ENCODE measurements around the gene DNAH5. TPM values are rescaled to one million over a fixed set of nuclear protein-coding genes. Genes with fewer than 3 reads are reported as not detected.

The DNAH5 gene
- total RNA-seq, result 1 to 10 TPM in 2 of 4 donors, under 1 TPM in 2; 0.31 to 1.4 (median 1.0) TPM

- 33 to 62% methylated on average over 4 of the region's 4 CpGs for WGBS, 2 donors (ENCODE audit: low coverage in 1 of 2)
- Histone ChIP-seq H3K27ac (no peak within 1 kb of the TSS), H3K36me3 (no peaks in the 10 kb centered on the region), H3K9me3 (no peaks in the 10 kb centered on the region), H3K27me3 (no peaks in the 10 kb centered on the region), H3K4me3 (no peak within 1 kb of the TSS), H3K4me1 (no peaks in the 10 kb centered on the region)
- no peak for ATAC-seq
- no peak for TF ChIP-seq EP300 (IDR thresholded peaks at IDR 0.05)
- no peak for TF ChIP-seq POLR2AphosphoS5 (IDR thresholded peaks at IDR 0.05)
- no peak for TF ChIP-seq CTCF (IDR thresholded peaks at IDR 0.05)
- TF ChIP-seq POLR2A (IDR thresholded peaks at IDR 0.05), result no peak
Observed at GRCh38 chr5:13944560-13945199, at the start of gene DNAH5. DNAH5 (minus strand) TSS chr5:13944688; CDS start chr5:13944438, 250 bp downstream.

- no peak for TF ChIP-seq EP300 (IDR thresholded peaks at IDR 0.05)
- TF ChIP-seq POLR2A (IDR thresholded peaks at IDR 0.05), result no peak
- no peak for TF ChIP-seq CTCF (IDR thresholded peaks at IDR 0.05)
- TF ChIP-seq POLR2AphosphoS5 (IDR thresholded peaks at IDR 0.05), result no peak
Observed at GRCh38 chr5:13993926-13994325, 49.4 kb upstream of the DNAH5 start.

GRCh38 chr5:13992795-13993194 lies 48.3 kb upstream of the DNAH5 start:
- TF ChIP-seq POLR2AphosphoS5 (IDR thresholded peaks at IDR 0.05), result no peak
- no peak for TF ChIP-seq CTCF (IDR thresholded peaks at IDR 0.05)
- no peak for TF ChIP-seq POLR2A (IDR thresholded peaks at IDR 0.05)
- no peak for TF ChIP-seq EP300 (IDR thresholded peaks at IDR 0.05)
- ATAC-seq, result no peak
- no peaks in the 10 kb centered on the region for H3K36me3 ChIP-seq

More at GRCh38 chr5:13993926-13994325, 49.4 kb upstream of the DNAH5 start:
- no peaks in the 10 kb centered on the region for H3K36me3 ChIP-seq
- H3K9me3 ChIP-seq, result peaks cover 0 to 8% (median 0%) of the 10 kb centered on the region in 3 donors
- H3K4me1 ChIP-seq, result no peaks in the 10 kb centered on the region
- whole genome bisulfite sequencing, 2 donors (ENCODE audit: low coverage in 1 of 2), result 69 to 77% methylated on average over 10 to 11 of the region's 11 CpGs
- no peak overlapping the region for H3K27ac ChIP-seq
- no peaks in the 10 kb centered on the region for H3K27me3 ChIP-seq
- no peak overlapping the region for H3K4me3 ChIP-seq
- ATAC-seq, result no peak

GRCh38 chr5:13991365-13991764 lies 46.9 kb upstream of the DNAH5 start:
- Histone ChIP-seq H3K27me3 (peaks cover under 1% of the 10 kb centered on the region), H3K4me3 (no peak overlapping the region), H3K4me1 (peaks cover 0 to 4% (median 0%) of the 10 kb centered on the region in 3 donors), H3K36me3 (no peaks in the 10 kb centered on the region), H3K9me3 (no peaks in the 10 kb centered on the region), H3K27ac (no peak overlapping the region)
- 51 to 74% methylated on average over 2 to 3 of the region's 3 CpGs for WGBS, 2 donors (ENCODE audit: low coverage in 1 of 2)
- ATAC-seq, result no peak
- TF ChIP-seq EP300 (IDR thresholded peaks at IDR 0.05) (no peak), POLR2AphosphoS5 (IDR thresholded peaks at IDR 0.05) (no peak), CTCF (IDR thresholded peaks at IDR 0.05) (no peak), POLR2A (IDR thresholded peaks at IDR 0.05) (no peak)

More at GRCh38 chr5:13992795-13993194, 48.3 kb upstream of the DNAH5 start:
- 98 to 100% methylated on average over 1 to 4 of the region's 4 CpGs for WGBS, 2 donors (ENCODE audit: low coverage in 1 of 2)
- Histone ChIP-seq H3K27me3 (no peaks in the 10 kb centered on the region), H3K4me3 (no peak overlapping the region), H3K27ac (no peak overlapping the region), H3K4me1 (peaks cover 0 to 4% (median 0%) of the 10 kb centered on the region in 3 donors), H3K9me3 (peaks cover 0 to 6% (median 0%) of the 10 kb centered on the region in 3 donors)

GRCh38 chr5:13990896-13991295 lies 46.4 kb upstream of the DNAH5 start:
- Histone ChIP-seq H3K36me3 (no peaks in the 10 kb centered on the region), H3K9me3 (no peaks in the 10 kb centered on the region), H3K27me3 (peaks cover 4% of the 10 kb centered on the region), H3K27ac (no peak overlapping the region), H3K4me3 (no peak overlapping the region), H3K4me1 (peaks cover 0 to 4% (median 0%) of the 10 kb centered on the region in 3 donors)
- WGBS, 2 donors (ENCODE audit: low coverage in 1 of 2), result 73 to 100% methylated on average over 1 to 2 of the region's 2 CpGs
- TF ChIP-seq POLR2A (IDR thresholded peaks at IDR 0.05) (no peak), CTCF (IDR thresholded peaks at IDR 0.05) (no peak), EP300 (IDR thresholded peaks at IDR 0.05) (no peak), POLR2AphosphoS5 (IDR thresholded peaks at IDR 0.05) (no peak)
- ATAC-seq, result no peak
